Activated T-cell treated with anti-CD3 and anti-CD28 coated beads, Interleukin-2, amount 50 U/mL, for 1 hour (primary cell): ENCODE measurements around the gene GRM3.
"Not testable (repeated sequence)": the region's sequence is repeated elsewhere in the genome, so short reads cannot be mapped to it uniquely, and the experiment has no call there.

ENCODE experiments used
- DNase-seq: peaks from one replicate; pipeline ENCODE4 v3.0.0-alpha.2; 2020

GRM3 gene

GRCh38 chr7:86643561-86644281 is at the start of gene GRM3:
TSS of gene GRM3 (plus strand) at chr7:86643909. CDS start at chr7:86765146, 121,237 bp downstream.
- DNase-seq = no peak

DNA sequence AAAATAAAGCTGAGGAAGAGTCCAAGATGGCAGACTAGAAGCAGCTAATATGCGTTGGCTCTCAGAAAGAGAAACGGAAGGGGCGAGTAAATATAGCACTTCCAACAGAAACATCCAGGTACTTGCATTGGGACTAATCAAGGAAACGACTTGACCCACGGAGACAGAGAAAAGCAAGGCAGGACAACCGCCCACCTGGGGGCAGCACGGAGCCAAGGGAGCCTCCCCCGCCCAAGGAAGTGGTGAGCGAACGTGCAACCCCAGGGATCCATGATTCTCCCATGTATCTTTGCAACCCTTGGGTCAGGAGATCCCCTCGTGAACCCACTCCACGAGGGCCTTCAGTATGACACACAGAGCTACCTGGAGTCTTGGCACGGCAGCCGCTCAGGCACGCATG is 45.4 kb upstream of the GRM3 start:
- DNase-seq = no peak

DNA sequence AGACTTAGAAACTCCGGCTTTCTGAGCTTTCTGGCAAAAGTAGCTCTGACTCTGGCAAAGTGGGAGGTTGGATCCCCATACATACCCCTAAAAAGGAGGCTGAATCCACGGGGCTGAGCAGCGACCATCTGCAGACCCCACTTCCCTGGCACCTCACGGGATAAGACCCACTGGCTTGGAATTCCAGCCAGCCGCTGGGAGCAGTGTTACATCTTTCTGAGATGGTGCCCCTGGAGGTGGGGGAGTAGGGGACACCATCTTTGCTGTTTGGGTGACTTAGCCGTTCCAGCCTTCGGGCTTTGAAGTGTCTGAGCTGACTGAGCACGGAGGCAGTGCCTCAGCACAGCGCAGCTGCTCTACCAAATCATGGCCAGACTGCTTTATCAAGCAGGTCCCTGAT is 45.0 kb upstream of the GRM3 start:
- no peak for DNase-seq

DNA sequence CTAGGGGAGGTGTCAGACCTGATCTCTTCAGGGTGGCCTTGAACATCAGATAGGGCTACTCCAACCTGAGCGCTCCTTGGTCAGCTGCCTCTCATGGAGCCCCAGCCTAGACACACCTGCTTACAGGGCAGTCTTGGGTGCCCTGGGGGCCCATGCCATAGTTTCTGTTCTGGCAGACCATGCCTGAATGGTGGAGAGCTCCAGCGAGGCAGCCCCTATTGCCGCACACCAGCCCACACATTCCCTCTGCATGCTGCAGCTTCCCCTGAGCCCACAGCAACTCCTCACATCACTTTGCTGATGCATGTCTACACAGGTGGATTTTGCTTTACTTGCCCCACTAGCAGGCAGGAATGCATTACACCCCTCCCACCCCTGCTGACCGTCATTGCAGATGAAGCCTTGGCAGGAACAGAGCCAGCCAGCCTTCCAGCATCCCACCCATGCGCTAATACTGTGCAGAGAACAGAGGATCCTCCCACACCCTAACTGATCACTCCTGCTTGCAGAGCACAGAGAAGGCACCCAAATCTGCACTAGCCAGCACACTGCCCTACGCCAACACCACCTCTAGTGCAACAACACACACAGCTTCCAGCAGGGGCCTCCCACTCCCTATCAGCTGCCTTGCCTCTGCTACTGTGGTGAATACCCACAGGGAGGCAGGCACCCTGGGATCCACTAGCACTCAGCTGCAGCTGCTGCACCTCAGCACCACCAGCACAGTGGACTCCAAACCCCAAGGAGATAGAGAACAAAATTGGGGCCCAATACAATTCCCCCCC is 43.0 kb upstream of the GRM3 start:
- no peak for DNase-seq

DNA sequence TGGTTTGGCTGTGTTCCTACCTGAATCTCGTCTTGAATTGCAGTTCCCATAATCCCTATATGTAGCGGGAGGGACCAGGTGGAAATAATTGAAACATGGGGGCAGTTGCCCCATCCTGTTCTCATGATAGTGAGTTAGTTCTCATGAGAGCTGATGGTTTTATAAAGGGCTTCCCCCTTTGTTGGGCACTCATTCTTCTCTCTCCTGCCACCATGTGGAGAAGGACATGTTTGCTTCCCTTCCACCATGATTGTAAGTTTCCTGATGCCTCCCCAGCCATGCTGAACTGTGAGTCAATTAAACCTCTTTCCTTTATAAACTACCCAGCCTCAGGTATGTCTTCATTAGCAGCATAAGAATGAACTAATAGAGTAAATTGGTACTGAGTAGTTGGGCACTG is 28.0 kb upstream of the GRM3 start:
- DNase-seq = not testable (repeated sequence)

DNA sequence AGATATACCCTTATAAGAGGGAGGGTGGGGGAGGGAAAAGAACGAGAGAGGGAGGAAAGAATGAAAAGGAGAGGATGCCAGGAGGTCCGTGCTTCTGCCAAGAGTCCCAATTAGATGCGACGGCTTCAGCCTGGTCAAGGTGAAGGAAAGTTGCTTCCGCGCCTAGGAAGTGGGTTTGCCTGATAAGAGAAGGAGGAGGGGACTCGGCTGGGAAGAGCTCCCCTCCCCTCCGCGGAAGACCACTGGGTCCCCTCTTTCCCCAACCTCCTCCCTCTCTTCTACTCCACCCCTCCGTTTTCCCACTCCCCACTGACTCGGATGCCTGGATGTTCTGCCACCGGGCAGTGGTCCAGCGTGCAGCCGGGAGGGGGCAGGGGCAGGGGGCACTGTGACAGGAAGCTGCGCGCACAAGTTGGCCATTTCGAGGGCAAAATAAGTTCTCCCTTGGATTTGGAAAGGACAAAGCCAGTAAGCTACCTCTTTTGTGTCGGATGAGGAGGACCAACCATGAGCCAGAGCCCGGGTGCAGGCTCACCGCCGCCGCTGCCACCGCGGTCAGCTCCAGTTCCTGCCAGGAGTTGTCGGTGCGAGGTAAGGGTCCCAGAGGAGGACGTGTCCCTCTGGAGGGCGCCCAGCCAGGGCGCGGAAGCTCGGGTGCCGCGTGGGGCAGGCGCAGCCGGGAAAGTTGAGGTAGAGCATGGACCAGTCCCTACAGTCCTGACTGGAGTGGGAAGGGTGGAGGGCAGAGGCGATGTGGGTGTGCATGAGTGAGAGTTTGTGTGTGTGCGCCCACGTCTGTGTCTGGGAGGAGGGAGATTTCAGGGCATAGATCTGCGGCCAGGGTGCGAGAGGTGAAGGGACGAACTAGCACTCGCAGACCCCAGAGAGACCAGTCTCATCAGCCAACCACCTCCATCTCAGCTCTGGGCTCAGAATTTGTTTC is 844 bp downstream of the GRM3 start:
- DNase-seq = no peak

GRCh38 chr7:86645225-86645608 is 1.5 kb downstream of the GRM3 start:
- no peak for DNase-seq

DNA sequence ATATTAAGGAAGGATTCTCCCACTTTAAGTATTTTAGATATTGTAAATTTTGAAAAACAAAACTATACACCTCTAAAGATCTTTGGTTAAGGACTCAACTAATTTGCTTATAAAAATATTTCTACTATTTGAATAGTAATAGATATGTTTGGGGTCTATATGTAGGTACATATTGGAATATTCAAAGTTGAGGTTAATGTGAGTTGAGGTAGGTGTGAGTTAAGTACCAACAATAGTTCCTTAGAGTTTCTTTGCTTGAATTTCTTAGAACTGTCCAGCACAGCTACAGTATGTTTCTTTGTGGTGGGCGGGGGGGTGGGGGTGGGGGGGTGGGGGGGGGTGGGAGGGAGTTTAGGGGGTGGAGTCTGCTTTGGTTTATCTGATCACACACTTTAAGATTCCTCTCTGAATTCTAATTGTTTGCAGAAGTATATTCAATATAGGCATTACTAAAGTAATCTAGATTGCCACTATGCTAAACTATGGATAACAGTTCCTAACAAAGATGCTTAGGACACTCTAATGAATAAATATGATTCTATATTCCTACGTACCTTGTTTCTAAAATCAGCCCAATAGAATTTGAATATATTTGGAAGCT is 2.1 kb downstream of the GRM3 start:
- DNase-seq = no peak

GRCh38 chr7:86647385-86648094 is 3.8 kb downstream of the GRM3 start:
- no peak for DNase-seq

DNA sequence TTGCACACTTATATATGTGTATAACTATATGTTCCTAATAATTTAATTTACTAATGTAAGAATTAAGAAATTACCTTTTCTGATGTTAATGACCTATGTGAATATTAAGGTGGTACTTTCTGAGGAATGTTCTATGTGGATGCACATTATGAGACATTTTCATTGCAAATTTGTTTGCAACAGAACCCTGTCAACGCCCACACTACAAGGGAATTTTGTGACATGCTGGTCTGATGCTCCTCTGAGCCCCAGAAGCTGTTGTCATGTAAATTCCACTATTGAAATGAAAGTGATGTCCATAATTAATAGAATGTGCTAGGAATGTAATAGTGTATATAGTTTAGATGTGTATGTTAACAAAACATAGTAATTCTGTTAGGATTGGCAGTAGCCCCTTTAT is 4.5 kb downstream of the GRM3 start:
- no peak for DNase-seq

DNA sequence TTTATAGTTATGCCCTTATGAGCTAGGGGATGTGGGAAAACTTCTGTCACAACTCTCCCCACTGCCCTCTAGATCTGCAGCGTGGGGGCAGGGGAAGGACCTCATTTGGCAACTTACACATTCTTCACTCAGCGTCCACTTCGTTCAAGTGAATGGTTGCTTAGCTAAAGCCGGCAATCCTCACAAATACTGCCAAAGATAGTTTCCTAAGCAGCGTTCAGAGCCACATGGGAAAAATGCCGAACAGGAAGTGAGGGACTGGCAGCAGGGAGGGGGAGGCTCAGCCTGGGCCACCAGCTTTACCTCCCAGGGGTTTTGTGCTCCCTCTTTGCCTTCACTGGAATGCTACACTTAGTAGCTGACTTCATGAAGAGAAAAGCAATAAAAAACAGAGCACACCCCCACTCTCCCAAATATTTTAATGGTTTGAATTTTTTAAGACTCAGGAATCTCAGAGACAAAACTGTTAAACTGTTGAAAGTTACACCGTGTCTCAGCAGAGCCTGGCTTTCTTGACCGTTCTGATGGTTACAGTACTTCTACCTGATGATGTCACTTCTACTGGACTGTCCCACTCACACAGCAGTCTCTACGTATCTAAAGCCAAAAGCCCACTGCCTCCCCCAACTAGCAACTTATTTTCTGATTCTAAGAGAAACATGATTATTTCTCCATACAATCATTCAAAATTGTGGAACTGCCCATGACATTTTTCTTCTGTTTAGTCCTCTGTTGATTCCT is 10.4 kb downstream of the GRM3 start:
- DNase-seq = no peak

- DNase-seq = no peak
Measured at GRCh38 chr7:86657948-86658347, 14.2 kb downstream of the GRM3 start.

DNA sequence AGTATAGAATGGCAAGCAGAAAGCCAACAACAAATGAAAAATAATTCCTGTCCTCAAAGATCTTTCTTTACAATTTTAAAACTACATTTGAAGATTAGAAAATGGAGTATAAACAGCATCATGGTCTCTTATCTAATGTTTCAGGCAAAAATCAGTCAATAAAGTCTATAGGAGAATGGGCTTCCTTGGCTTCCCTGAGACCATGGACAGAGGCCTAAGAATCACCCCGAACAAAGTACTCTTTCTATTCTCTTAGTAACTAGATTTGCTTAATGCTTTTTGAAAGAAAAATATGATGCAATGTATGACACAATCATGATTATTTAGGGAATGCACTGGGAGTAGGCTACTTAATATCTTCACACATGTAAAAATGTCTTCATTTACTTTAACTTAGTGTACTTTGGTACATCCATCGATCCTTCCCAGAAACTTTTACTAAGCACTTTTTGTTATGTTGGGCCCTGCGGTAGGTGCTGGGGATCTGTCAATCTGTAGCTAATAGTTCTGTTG is 17.3 kb downstream of the GRM3 start:
- no peak for DNase-seq

DNA sequence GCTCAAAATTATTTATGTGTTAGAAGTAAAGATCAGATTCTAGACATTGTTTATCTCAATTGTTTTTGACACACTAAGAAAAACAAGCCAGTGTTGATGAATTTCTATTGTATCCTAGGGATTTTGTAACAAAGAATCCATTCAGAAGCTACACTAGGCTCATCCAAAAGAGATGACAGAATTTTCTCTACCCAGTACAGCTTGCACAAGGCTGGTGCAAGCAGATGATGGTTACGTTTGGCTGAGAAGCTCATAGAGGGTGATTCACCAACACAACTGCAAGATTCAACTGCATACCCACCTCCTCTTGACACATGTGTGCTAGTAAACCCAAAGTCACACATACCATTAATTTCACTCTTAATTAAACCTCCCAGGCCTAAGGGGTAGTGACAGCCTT is 20.8 kb downstream of the GRM3 start:
- no peak for DNase-seq

GRCh38 chr7:86664991-86665390 is 21.3 kb downstream of the GRM3 start:
- DNase-seq = no peak

DNA sequence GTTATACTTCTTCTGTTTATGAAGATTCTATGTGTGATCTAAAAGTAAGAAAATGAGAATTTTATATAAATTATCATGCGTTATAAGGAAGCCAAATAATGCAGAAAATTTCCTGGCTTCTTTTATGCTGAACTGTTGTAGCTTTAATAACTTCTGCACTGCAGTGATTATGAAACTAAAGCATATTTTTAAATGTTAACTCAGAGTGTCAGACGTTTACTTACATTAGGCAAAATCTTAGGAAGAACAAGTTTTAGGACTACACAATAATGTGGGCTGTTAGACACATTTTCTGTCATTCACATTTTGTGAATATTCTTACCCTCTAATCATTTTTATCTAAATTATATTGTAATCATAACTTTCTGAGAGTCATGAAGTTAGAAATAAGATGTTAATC is 22.0 kb downstream of the GRM3 start:
- DNase-seq = no peak

GRCh38 chr7:86667732-86668131 is 24.0 kb downstream of the GRM3 start:
- no peak for DNase-seq

DNA sequence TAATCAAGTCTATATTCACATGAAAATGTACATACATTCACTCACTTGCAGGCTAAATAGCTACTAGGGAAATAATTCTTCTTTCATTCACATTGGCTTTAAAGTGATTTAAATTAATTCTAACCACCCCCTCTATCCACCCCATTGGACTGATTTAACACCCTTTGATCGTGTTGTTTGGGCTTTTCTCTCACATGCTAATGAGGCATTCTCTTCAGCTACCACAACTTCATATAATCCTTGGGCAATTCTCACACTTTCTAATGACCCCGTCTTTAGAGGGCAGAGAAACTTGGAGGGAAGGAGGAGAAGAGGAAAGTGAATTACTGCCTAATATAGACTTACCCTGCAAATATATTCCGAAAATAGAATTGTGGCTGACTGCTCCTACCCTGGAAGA is 24.6 kb downstream of the GRM3 start:
- no peak for DNase-seq

GRCh38 chr7:86687831-86688230 is 44.1 kb downstream of the GRM3 start:
- no peak for DNase-seq

DNA sequence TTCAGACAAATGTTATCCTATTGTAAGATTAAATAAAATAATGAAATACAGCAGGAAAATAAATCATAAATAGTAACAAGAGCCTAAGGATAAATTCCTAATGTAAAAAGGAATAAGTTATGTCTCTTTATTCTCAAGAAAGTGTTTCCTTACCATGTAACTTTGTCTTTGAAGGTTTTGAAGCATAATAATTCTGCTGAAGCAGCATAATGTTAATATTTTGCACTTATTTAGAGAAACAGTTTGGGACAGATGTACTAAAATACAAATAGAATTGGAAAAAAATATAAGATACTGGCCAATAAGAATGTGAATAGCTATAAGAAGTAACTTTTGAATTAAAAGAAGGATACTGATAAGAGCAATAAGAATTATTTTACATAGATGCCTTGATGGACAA is 45.7 kb downstream of the GRM3 start:
- DNase-seq = no peak

DNA sequence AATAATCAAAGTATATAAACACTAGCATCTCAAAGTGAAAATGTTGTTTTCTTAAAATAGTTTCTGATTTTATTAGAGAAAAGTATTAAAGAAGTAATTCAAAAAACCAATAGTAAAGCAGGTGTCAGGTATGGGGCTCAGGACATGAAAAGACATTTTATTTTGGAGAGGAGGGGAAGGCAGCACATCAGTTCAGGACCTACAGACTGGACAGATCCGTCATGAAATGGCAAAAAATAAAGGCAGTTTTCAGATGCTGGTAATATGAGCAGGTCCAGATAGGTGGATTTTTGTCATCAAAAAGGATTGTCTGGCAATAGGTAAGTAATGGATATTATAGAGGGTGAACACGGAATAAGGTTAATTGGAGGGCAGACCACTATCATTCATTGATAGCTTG is 49.0 kb downstream of the GRM3 start:
- DNase-seq = no peak
